GM19372 (cell line): ENCODE data around the gene INSRR.

ENCODE experiments used
- ATAC-seq: cut with Tn5 transposase; IDR thresholded peaks from one replicate; pipeline ENCODE4 v1.9.1; 2021; ENCODE audit warnings: mild to moderate bottlenecking, low read depth, moderate library complexity; ENCODE audit not compliant: unreplicated experiment

Gene INSRR

DNA sequence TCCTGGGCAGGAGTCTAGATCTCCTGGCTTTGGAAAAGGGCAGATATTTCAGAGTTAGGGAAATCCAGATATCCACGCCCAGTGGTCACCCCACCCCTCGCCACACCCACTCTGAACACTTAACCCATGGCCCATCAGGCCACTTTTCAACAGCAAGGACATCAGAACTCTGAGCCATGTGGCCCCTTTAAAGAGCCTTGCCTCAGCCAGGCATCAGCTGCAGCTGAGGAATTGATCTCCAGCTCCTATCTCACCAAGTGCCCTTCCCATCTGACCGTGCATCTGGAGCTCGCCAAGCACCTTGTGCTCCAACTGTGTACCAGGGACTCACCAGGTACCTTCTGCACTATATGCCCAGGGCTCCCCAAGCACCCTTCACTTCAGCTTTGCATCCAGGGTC lies 22.0 kb downstream of the INSRR start:
- ATAC-seq, result no peak

DNA sequence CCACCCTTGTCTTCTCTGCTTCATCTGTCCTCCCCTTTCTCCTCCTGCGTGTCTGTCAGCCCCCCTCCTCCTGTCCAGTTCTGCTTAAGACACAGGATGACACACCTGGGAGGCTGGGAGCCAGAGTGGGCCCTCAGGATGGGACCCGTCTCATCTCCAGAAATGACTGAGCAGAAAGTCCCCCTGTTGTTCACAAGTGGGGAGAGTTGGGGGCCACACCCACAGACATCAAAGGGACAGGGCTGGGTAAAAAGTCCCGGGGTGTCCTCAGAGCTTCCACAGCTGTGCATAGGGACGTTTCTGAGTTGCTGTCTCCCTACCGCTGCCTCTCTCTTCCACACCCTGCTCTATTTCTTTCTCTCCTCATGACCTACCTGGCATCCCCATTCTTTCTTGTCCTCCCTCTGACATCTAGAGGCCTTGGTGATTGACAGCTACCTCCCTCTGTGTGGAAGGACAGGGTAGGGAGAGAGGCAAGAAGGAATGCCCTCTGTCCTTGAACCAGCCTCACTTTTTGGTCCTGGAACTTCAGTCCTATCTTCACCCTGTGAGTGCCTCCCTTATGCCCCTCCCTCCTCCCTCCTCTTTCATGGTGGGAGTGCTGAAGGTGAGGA lies 22.8 kb downstream of the INSRR start:
- ATAC-seq, result no peak

DNA sequence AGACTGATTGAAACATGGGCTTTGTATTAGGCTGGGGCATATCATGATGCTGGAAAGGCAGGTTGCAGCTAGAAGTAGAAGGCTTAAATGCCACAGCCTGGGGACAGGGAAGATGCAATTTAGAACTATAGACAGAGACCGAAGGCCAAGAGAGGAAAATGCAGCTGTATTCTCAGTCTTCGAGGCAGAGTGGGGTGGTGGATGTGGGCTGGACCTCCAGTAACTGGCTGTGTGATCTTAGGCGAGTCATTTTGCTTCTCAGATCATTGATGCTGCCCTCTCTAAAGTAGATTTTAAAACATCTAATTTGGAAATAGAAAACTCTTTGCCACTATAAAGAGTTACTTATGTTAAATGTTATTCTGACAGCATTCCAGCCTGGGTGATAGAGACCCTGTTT lies 24.6 kb downstream of the INSRR start:
- no peak for ATAC-seq

DNA sequence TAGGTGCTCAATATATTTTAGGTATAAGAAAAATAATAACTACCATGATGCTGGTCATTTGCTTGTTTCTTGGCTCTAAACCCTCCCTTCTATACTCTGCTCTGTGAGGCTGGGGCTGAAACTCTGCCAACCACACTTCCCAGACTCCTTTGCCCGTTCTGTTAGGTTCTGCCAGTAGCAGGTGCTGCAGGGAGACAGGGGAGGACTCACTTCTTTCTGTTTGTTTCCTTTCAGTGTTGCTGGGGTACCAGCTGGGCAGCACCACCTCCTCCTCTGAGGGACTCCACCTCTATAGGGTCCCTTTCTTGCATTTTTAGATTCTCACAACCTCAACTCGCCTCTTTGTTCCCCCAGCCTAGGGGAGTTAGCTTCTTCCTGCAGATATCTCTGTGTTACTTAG lies 25.3 kb downstream of the INSRR start:
- no peak for ATAC-seq

DNA sequence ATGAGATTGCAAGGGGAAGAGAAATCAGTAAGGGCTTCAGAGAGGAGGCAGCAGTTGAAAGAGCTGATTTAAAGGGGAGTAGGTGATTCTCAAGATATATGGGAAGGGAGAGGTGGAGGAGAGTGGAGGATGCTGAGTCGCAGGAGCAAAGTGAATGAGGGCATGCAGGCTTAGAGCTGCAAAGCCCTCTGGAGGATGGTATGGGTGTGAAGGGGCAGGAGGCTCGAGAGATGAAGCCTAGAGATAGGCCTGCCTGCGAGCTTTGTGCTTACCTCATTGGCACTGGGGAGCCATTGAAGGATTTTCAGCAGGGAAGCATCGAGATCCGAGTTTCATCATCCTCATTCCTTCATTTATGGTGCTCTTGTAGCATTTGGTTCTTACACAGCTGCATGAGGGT lies 26.5 kb downstream of the INSRR start:
- no peak for ATAC-seq

DNA sequence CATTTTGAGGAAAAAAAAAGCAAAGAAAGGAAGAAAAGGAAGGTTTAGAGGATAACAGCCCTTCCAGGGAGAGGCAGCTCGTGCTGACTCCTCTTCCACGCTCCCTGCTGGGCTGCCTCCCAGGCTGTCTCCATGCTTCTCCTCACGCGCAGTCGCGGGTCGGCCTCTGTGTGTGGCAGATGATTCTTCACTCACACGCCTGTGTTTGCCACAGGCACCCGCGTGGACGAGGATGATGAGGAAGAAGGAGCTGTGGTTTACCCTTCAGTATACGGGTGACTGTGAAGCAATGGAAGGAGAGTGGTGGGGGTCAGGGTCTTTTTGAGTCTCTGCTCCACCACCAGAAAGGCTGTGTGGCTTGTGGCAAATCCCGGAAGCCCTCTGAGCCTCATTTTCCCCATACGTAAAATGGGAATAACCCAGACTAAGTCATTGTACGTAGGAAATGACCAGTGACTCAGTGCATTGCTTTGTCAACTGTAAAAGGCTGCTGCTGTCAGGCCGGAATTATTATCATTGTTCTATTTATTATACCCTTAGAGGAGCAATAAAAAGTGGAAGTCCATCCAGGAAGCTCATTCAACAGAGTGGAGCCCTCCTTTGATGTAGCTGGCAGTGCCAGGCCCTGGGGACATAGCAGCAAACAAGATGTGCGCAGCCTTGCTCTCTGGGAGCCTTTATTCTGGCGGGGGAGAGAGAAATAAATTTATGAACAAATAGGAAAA lies 30.4 kb downstream of the INSRR start:
- ATAC-seq, result no peak

DNA sequence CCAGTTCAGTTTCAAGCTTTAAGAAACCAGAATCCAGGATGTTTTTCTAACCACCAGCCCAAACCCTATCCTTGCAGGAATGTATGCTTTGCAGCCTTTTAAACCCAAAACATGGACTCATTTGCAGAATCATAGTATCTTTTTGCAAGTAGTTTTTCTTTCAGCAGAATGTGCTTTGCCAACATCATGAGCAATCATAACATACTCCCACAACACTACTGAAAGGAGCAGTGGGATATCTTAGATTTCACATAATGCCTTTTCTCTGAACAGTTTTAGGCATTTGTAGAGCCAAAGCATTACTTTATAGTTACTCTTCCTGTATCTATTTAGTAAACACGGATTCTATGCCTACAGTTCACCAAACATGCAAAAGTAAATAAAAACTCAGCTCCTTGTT lies 32.3 kb downstream of the INSRR start:
- ATAC-seq, result no peak

DNA sequence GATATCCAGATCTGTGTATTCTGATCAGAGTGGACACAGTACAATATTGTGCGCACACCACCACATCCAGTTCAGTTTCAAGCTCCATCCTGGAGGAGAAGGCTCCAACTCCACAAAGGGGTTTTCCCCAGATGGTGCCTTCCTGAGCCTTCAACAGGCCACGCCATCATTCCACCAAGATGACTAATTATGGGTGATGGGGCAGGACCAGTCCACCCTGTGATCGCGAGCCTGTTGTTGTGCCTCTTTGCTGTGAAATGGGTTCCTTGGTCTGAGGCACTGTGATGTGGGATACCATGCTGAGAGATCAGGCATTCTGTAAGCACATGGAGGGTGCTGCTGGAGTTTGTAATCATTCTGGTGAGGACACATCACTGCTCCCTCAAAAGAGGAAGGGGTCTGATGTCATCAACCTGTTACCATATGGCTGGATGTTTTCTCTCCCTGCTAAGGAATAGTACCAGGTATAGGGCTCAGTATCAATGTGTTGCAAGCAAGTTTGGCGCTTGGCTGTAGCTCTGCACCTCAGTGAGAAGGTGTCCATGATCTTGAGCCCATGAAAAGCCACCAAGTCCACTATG lies 35.6 kb downstream of the INSRR start:
- no peak for ATAC-seq

DNA sequence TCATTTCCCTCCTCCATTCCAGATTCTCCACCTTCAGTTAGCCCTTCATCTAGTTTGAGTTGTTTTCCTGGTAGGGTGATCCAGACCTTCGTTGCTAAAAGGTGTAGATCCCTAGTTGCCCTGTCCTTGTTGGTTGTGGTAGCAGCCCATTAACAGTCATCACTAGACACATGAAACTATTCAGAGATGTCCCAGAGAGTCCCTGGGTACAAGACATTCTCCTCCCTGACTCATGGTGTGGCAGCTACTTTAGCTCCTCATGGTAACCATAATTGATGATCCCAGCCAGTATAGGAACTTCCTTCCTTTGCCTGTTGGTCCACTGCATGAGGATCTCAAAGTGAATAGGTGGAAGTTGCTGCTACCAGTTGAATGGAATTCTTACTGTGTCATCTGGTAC lies 36.2 kb downstream of the INSRR start:
- ATAC-seq, result no peak

DNA sequence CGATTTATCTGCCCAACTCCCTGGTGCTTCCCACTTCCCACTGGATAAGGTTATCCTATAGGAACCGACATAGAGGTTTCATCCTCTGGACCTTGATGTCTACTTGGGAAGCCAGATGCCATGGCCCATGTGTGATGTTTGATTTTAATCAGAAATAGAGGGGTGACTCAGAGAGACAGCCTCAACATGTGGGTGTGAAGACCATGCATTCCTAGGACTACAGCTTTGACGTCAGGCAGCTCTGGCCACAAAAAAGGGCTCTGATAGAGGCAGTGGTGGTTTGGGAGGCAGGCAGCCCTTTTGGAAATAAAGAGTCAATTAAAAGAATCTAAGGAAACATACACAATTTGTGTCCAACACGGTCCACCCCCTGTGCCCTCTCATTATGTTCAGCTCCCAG lies 37.1 kb downstream of the INSRR start:
- ATAC-seq, result no peak

DNA sequence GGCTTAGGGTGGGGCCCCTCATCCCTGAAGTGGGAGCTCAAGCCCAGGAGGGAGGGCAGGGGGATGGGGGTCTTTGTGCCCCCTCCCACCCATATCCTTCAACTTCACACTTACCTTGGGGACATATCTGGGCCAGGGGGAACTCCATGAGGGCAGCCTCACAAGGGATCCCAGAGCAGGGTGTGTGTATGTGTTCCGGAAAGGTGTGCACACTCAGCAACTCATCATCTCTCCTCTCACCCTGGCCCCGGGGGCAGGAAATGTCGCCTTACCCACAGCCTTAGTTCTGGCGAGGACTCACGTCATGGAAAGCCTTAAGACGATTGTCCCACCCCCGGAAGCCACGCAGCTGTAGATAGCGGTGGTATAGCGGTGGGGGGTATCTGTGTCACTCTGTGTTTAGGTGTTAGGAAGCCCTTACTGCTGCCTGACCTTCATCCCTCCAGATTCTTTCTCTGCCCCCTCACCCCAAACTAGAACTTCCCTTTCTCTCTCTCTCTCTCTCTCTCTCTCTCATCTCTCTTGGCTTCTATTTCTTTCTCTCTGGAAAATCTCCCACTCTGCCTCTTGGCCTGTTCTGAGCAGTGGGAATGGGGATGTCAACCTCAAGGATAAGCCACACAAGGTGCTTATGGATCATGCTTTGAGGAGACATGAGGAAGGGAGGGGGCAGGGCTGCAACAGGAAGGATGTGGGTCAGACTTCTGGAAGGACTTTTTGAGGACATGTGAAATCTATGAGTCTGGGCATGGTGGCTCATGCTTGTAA lies 42.2 kb downstream of the INSRR start, which contains the start of gene SH2D2A:
Gene SH2D2A, minus strand, starts transcription at position 288 of the 768 bp plus-strand sequence. Its CDS starts 140 bp downstream, at position 148.
- peak; percentile 77 for ATAC-seq

DNA sequence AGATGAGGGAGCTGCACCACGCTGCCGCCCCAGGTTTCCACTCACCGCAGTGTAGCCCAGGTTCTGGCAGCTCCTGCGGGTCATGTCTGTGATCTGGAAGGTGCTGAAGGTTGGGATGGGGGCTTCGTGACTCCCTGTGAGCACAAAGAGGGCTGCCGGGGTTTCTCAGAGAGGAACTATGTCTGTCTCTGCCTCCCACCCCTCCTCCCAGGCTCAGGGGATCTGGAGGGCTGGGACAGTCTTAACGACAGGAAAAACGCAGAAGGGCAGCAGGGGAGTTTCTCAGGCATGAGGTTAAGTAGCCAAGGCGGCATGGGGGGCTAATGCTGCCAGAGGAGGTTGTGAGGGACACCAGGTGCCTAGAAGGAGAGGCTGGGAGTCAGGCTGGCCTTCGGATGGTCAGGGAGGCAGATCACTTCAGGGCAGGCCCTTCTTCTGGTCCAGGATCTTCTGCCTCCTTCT lies 42.9 kb downstream of the INSRR start:
- ATAC-seq, result no peak

DNA sequence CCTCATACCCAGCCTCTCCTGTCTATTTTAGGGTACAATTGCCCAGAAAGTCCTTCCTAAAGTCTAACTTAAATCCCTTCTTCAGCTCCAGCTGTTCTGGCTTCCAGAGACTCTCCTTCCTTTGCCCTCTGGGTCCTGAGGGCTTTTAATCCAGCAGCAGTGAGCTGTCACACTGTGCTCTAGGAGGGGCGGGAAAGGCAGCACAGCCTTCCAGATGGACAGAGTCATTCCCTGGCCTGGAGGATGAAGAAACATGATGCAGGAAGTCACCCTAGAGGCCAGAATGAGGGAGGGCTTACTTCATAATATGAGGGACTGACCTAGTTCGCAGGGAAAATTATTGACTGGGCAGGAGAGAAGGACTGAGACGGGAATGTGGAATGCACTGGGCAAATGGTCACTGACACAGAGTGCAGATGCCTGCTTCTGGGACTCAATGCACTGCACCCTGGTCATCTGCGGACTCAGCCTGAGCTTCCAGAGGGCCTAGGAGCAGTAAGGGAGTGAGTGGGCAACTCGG lies 43.5 kb downstream of the INSRR start:
- ATAC-seq, result no peak

DNA sequence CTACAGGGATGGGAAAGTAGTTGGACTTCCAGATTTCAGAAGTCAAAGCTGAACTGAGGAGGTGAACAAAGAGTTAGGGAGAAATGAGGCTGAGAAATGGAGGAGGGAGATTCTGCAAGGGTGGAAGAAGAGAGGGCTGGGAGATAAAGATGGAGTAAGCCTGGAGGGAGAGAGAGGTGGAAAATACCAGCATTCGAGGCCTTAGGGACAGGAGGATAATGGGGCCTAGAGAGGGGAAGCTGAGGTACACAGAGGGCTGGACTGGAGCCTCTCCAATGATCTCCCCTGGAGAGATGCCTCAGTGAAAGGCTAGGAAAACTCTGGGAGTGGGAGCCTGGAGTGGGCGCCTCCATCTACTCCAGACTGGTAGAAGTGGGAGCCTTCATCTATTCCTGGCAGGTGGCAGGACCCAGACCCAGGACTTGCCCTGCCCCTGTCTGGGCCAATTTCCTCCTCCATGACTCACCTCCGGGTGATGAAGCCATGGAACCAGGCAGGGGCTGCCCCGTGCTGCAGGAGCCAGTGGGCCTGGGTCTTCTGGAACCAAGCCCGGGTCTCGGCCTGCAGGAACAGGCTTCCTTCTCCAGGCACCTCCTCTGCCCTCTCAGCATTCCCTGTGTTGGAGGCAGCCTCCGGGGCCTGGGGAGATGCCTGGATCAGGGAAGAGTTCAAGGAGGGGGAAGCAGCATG lies 44.2 kb downstream of the INSRR start:
- ATAC-seq, result no peak

DNA sequence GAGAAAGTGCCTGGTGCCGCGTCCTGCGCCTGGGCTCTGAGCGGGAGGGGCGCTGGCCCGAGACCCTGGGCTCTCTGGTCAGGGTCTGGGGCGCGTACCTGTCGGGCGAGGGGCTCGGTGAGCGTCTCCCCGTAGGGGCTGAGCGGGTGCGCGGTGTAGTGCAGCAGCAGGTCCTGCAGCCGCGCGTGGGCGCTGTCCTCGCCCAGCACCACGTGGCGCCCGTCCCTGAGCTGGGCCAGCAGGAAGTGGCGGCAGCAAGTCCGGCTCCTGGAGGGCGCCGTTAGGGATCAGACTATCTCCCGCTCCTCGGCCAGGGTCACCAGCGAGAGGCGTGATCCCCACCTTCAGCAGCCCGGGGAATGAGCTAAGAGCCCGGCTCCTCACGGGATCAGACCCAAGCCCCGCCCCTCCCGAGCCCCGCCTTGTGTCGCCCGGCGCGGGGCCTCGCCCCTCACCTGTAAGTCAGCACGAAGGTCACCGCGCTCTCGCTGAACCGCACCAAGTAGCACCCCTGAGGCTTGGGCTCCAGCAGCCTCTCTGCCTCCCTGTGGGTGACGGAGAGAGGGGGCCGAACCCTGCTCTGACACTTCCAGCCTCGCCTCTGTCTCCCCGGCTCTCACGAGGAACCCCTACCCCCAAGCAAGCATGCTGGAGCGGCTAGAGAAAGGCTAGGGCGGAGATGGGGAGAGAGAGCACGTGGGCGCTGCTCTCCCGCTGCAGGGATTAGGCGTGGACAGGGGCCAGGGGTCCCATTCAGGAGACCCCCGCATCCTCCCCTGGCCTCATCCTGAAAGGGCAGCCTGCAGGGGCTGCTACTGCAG lies 45.0 kb downstream of the INSRR start:
- ATAC-seq, result no peak

DNA sequence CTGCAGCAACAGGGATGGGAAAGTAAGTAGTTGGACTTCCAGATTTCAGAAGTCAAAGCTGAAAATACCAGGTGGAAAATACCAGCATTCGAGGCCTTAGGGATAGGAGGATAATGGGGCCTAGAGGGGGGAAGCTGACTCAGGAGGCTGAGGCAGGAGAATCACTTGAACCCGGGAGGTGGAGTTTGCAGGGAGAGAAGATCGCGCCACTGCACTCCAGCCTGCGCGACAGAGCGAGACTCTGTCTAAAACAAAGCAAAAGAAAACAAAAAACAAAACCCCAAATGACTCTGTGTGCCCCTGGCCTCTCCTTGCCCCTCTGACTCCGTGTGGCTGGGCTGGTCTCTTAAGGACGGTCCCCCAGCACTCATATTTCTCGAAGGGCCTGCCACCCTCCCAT lies 45.6 kb downstream of the INSRR start:
- ATAC-seq, result no peak

DNA sequence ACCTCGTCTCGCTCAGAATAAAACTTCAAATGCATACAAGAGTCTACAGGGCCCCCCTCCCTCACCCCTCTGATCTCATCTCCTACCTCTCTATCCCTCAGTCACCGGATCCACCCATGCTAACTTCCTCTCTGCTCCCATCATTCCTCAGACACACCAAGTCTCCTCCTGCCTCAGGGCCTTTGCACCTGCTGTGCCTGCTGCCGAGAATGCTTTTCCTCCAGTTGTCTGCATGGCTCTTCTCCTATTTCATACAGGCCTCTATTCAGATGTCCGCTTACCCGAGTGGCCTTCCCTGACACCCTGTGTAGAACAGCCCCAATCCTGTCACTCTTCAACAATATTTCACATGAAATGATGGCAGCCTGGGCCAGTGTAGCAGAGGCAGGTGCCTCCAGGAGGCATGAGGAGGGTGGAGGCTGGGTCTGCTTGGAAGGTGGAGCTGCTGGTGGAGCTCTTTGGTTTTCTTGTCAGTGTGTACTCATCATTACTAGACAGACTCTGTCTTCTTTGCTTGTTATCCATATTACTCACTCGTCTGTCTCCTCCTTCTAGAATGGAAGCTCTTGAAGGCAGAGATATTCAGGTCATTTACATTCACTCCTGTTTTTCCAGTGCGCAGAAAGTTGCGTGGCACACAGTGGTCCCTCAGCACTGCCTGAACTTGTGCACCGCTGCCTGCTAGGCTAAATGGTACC lies 46.5 kb downstream of the INSRR start:
- ATAC-seq, result no peak

DNA sequence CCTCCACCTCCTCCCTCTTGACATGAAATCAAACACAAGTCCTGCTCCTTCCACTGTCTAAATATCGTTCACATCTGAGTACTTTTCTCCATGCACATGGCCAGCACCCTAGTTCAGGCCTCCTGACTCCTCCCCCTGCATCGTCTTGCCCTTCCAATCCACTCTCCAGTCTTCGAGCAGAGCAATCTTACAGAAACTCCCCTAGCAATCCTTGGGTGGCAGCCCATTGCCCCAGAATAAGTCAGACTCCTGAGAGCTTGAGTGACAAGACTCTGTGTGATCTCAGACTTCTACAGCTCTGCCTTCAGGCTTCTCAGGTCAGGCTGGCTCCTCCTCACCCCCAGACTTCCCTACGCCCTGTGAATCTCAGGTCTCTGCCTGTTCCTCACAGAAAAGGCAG lies 47.7 kb downstream of the INSRR start:
- no peak for ATAC-seq
